HEK293T (cell line): ENCODE data around the gene MGAT5.

Source experiments
- ARNT ChIP-seq: fragments of 450-650 bp; IDR thresholded peaks from 2 replicates; pipeline ENCODE4 v1.6.1; 2017; ENCODE audit warnings: mild to moderate bottlenecking
- BHLHE40 ChIP-seq: fragments of 450-650 bp; IDR thresholded peaks from 2 replicates; pipeline ENCODE4 v1.6.1; 2016; ENCODE audit warnings: mild to moderate bottlenecking, moderate library complexity, borderline replicate concordance
- ELF4 ChIP-seq: fragments of 450-650 bp; IDR thresholded peaks from 2 replicates; pipeline ENCODE4 v1.6.1; 2017; ENCODE audit warnings: antibody characterized with exemption
- LEF1 ChIP-seq: fragments of 450-650 bp; IDR thresholded peaks from 2 replicates; pipeline ENCODE4 v1.6.1; 2017; ENCODE audit warnings: mild to moderate bottlenecking, borderline replicate concordance
- SUZ12 ChIP-seq: fragments of 450-650 bp; IDR thresholded peaks from 2 replicates; pipeline ENCODE4 v1.6.1; 2016; ENCODE audit warnings: mild to moderate bottlenecking
- ZNF384 ChIP-seq: fragments of 450-650 bp; IDR thresholded peaks from 2 replicates; pipeline ENCODE4 v1.6.1; 2016

GRCh38 chr2:134453476-134453875 is 199.6 kb downstream of the MGAT5 start:
- TF ChIP-seq LEF1 = no peak
- TF ChIP-seq ELF4 = no peak
- TF ChIP-seq BHLHE40 = no peak
- no peak for TF ChIP-seq ZNF384
- no peak for TF ChIP-seq SUZ12
- TF ChIP-seq ARNT = no peak
